T-helper 2 cell treated with Interferon-gamma antibody and Interleukin-4, amounts not matched to agents 100 ng/mL and 5 ng/mL, for 36 hours (primary cell): ENCODE measurements around the gene IRX1. TPM values are rescaled to one million over a fixed set of nuclear protein-coding genes. Genes with fewer than 3 reads are reported as not detected.

ENCODE experiments used
- intact Hi-C: fragments of 100-400 bp; cut with micrococcal nuclease; formaldehyde crosslinking; loops from one replicate; pipeline ENCODE4 v1.15.1; 2023
- total RNA-seq: library from RNA; stranded (reverse); gene quantifications from 2 replicates; pipeline ENCODE4 v1.2.3, GENCODE V29; 2022

Gene IRX1
- total RNA-seq, 1 donor from 2014 or later: not detected

DNA sequence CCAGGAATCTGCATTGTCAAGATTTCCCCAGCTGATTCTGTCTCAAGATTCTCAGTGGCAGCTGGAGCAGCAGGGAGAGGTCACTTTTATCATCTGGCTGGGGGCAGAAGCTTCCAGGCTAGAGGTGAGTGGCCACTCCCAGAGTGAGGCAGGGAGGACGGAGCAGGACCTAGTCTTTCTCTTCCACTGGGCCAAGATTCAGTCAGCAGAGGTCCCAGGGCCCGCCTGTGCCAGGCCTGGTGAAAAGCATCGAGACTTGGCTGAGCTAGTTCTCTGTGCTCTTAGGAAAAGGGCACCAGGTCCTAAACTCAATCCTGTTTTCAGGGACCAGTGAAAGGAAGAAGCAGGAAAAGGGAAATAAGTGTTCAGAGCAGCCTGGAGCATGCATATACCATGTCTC, 46.6 kb downstream of the IRX1 start:
- intact Hi-C loops: no loop called here

DNA sequence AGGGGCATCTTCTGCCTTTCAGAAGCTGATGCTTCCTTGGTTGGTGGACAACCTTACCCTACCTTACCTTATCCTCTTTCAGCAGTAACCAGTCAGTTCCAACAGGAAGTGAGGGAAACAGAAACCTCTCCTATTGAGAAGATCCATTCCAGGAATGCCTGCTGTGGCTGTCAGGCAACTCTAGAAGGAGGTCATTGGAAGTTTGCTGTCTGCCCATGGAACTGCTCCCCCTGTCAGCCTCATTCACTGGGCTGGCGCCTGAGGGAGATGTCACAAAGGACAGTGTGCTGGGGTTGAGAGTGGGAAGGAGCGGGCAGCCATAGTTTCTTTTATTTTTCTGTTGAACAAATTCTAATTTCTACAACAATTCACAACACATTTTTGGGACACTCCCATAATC, 54.7 kb downstream of the IRX1 start:
- intact Hi-C loops: no loop called here

- intact Hi-C loops: no loop called here
Measured at GRCh38 chr5:3650868-3651267, 55.2 kb downstream of the IRX1 start.
